ENCODE measurements around the gene RHOBTB1.

The RHOBTB1 gene, protein sequence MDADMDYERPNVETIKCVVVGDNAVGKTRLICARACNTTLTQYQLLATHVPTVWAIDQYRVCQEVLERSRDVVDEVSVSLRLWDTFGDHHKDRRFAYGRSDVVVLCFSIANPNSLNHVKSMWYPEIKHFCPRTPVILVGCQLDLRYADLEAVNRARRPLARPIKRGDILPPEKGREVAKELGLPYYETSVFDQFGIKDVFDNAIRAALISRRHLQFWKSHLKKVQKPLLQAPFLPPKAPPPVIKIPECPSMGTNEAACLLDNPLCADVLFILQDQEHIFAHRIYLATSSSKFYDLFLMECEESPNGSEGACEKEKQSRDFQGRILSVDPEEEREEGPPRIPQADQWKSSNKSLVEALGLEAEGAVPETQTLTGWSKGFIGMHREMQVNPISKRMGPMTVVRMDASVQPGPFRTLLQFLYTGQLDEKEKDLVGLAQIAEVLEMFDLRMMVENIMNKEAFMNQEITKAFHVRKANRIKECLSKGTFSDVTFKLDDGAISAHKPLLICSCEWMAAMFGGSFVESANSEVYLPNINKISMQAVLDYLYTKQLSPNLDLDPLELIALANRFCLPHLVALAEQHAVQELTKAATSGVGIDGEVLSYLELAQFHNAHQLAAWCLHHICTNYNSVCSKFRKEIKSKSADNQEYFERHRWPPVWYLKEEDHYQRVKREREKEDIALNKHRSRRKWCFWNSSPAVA

DNA sequence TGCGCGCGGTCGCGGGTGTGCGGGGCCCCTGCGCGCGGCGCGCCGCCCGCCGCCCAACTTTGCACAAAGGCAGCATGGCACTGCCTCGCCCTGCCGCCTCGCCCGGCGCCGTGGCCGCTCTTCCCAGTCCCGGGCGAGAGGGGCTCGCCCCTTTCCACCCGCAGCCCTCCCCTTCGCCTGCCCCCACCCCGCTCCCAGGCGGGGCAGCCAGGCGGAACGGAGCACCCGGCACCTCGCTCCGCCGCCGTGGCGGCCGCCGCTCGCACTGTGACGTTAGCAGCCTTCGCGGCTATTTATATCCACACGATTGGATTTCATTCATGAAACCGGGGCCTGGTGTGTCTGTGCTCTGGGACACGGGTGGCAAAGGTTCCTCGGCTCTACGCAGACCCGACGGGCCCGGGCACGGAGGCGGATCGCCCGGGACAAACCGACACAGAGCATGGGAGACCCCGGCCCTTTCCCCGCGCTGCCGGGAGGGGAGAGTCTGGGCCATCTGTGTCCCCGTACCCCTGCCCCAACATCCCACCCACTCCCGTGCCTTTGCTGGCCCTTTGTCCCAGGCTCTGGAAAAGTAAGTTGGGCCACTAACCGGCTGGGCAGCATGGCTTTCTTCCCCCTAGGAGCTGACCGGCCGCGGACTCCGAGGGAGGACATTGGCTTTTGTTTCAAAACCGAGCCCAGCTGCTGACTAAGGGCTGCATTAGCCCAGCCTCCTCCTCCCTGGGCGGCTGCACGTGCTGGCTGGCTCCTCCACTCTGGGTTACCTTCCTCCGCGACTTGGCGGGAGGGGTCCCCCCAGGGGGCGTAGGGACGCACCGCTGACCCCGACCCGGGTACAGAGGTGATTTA, at the start of gene RHOBTB1:
RHOBTB1 (minus strand) TSS at position 128 of the 852 bp plus-strand sequence. CDS start 32,643 bp downstream, outside the sequence.
- H3K9ac ChIP-seq (ENCODE audit: low read length) = no peak within 1 kb of the TSS
- no peak within 1 kb of the TSS for H3K4me3 ChIP-seq (ENCODE audit: insufficient read depth, low read length, poor library complexity, severe bottlenecking)
- H2AFZ ChIP-seq (ENCODE audit: low read depth, low read length, severe bottlenecking) = no peak within 1 kb of the TSS

DNA sequence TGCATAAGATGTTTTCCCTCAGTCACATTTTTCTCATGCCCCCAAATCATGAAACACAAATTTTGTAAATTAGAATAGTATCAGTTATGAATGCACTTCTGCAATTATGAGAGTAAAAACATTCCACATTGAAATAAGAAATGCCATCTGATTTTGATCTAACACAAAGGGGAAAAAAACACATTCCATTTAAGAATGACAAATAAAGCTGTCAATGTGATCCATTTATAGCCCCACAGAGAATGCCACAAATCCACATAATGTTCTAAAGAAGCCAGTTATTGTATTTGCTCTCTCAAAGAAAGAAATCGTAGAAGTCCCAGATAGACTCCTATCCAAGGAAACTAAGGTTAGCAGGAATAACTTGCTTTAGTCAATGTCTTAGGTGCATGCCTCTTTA, 48.7 kb upstream of the RHOBTB1 start:
- H3K27me3 ChIP-seq (ENCODE audit: low read length) = no peaks in the 10 kb centered on the region
- no peak overlapping the region for H2AFZ ChIP-seq (ENCODE audit: low read depth, low read length, severe bottlenecking)
- H3K27ac ChIP-seq (ENCODE audit: low read depth, low read length) = no peak overlapping the region
- no peaks in the 10 kb centered on the region for H3K9me2 ChIP-seq (replicated peaks; ENCODE audit: insufficient read depth, low read length)
- no peaks in the 10 kb centered on the region for H4K20me1 ChIP-seq (ENCODE audit: low read depth, low read length)
- H3K4me3 ChIP-seq (ENCODE audit: insufficient read depth, low read length, poor library complexity, severe bottlenecking) = no peak overlapping the region
- H3F3A ChIP-seq (ENCODE audit: insufficient read depth) = no peaks in the 10 kb centered on the region
- H3K4me2 ChIP-seq (ENCODE audit: low read depth, low read length, poor library complexity, severe bottlenecking) = no peak overlapping the region
- no peaks in the 10 kb centered on the region for H3K9me3 ChIP-seq (ENCODE audit: insufficient read depth, low read length)
- H3K79me2 ChIP-seq (ENCODE audit: insufficient read depth, low read length) = no peaks in the 10 kb centered on the region
- TF ChIP-seq, protein P1, sequence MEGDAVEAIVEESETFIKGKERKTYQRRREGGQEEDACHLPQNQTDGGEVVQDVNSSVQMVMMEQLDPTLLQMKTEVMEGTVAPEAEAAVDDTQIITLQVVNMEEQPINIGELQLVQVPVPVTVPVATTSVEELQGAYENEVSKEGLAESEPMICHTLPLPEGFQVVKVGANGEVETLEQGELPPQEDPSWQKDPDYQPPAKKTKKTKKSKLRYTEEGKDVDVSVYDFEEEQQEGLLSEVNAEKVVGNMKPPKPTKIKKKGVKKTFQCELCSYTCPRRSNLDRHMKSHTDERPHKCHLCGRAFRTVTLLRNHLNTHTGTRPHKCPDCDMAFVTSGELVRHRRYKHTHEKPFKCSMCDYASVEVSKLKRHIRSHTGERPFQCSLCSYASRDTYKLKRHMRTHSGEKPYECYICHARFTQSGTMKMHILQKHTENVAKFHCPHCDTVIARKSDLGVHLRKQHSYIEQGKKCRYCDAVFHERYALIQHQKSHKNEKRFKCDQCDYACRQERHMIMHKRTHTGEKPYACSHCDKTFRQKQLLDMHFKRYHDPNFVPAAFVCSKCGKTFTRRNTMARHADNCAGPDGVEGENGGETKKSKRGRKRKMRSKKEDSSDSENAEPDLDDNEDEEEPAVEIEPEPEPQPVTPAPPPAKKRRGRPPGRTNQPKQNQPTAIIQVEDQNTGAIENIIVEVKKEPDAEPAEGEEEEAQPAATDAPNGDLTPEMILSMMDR (IDR thresholded peaks at IDR 0.05; ENCODE audit: insufficient read depth, low read length, poor library complexity, severe bottlenecking) = no peak
- no peak for TF ChIP-seq EZH2phosphoT487 (conservative IDR thresholded peaks at IDR 0.05; ENCODE audit: low read length)
- no peak overlapping the region for H3K9ac ChIP-seq (ENCODE audit: low read length)
- no peaks in the 10 kb centered on the region for H3K36me3 ChIP-seq (ENCODE audit: low read length)

More for the DNA sequence above, at the start of gene RHOBTB1:
- H3K9me2 ChIP-seq (replicated peaks; ENCODE audit: insufficient read depth, low read length) = no peaks in the 10 kb centered on the region
- H3K27ac ChIP-seq (ENCODE audit: low read depth, low read length) = no peak within 1 kb of the TSS
- no peak within 1 kb of the TSS for H3K4me2 ChIP-seq (ENCODE audit: low read depth, low read length, poor library complexity, severe bottlenecking)
- H3F3A ChIP-seq (ENCODE audit: insufficient read depth) = no peaks in the 10 kb centered on the region
- H4K20me1 ChIP-seq (ENCODE audit: low read depth, low read length) = no peaks in the 10 kb centered on the region
- H3K79me2 ChIP-seq (ENCODE audit: insufficient read depth, low read length) = no peaks in the 10 kb centered on the region
- no peaks in the 10 kb centered on the region for H3K27me3 ChIP-seq (ENCODE audit: low read length)
- TF ChIP-seq, protein P1 (IDR thresholded peaks at IDR 0.05; ENCODE audit: insufficient read depth, low read length, poor library complexity, severe bottlenecking) = no peak
- TF ChIP-seq EZH2phosphoT487 (conservative IDR thresholded peaks at IDR 0.05; ENCODE audit: low read length) = no peak
- H3K9me3 ChIP-seq (ENCODE audit: insufficient read depth, low read length) = no peaks in the 10 kb centered on the region
- no peaks in the 10 kb centered on the region for H3K36me3 ChIP-seq (ENCODE audit: low read length)

DNA sequence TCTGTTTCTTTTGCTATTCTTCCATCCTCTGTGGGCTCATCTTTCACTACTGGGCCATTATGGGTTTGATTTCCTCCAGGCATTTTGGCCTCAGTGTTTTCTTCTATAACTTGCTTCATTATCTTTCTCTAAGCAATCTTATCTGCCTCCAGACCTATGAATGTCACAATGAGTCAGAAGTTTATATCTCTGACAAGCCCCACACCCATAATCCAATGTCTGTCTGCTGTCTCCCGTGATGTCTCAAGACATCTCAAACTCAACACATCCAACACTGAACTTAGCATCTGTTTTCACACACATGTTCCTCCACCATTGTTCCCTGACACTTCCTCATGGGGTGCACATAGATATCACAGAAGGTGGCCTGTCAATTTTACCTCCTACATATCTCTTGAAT, 46.7 kb upstream of the RHOBTB1 start:
- Histone ChIP-seq H3K9ac (ENCODE audit: low read length) (no peak overlapping the region), H4K20me1 (ENCODE audit: low read depth, low read length) (no peaks in the 10 kb centered on the region), H3K36me3 (ENCODE audit: low read length) (no peaks in the 10 kb centered on the region), H3F3A (ENCODE audit: insufficient read depth) (no peaks in the 10 kb centered on the region), H3K79me2 (ENCODE audit: insufficient read depth, low read length) (no peaks in the 10 kb centered on the region), H3K9me2 (replicated peaks; ENCODE audit: insufficient read depth, low read length) (no peaks in the 10 kb centered on the region), H3K4me3 (ENCODE audit: insufficient read depth, low read length, poor library complexity, severe bottlenecking) (no peak overlapping the region), H2AFZ (ENCODE audit: low read depth, low read length, severe bottlenecking) (no peak overlapping the region), H3K4me2 (ENCODE audit: low read depth, low read length, poor library complexity, severe bottlenecking) (no peak overlapping the region), H3K27me3 (ENCODE audit: low read length) (no peaks in the 10 kb centered on the region), H3K9me3 (ENCODE audit: insufficient read depth, low read length) (no peaks in the 10 kb centered on the region), H3K27ac (ENCODE audit: low read depth, low read length) (no peak overlapping the region)
- TF ChIP-seq, protein P1 (IDR thresholded peaks at IDR 0.05; ENCODE audit: insufficient read depth, low read length, poor library complexity, severe bottlenecking) = no peak
- TF ChIP-seq EZH2phosphoT487 (conservative IDR thresholded peaks at IDR 0.05; ENCODE audit: low read length) = no peak

Data from SU-DHL-6 (cell line).